Natural killer cell (primary cell): ENCODE results near the gene CAMK2B. TPM values are rescaled to one million over a fixed set of nuclear protein-coding genes. Genes with fewer than 3 reads are reported as not detected.
A peak's percentile ranks its signal among the peaks of the same experiment; 100 is the strongest.

ENCODE experiments used
- ATAC-seq, 3 donors: fragments of 150-1000 bp in 2 of 3; fragments of 200-7000 bp in 1 of 3; cut with Tn5 transposase; 1 replicate in 1 of 3; 2 replicates in 2 of 3; pipeline ENCODE4 v1.10.0; 2021; ENCODE audit warnings: mild to moderate bottlenecking in 2 of 3, moderate library complexity in 2 of 3
- DNase-seq, 2 donors: peaks; one replicate each; pipeline versions ENCODE4 v3.0.0 to v3.0.0-alpha.2; 2013 to 2021; ENCODE audit warnings: mixed read lengths in 1 of 2
- H3K27ac ChIP-seq: one replicate; pipeline ENCODE4 v1.5.1; 2013; ENCODE audit warnings: mild to moderate bottlenecking, low read length
- H3K27me3 ChIP-seq: one replicate; pipeline ENCODE4 v1.6.1; 2013; ENCODE audit warnings: low read length; ENCODE audit not compliant: control insufficient read depth, insufficient read depth
- H3K36me3 ChIP-seq: one replicate; pipeline ENCODE4 v1.6.1; 2013; ENCODE audit warnings: low read length; ENCODE audit not compliant: control insufficient read depth, insufficient read depth
- H3K4me1 ChIP-seq: one replicate; pipeline ENCODE4 v1.6.1; 2013; ENCODE audit warnings: low read length; ENCODE audit not compliant: control insufficient read depth, insufficient read depth
- H3K4me3 ChIP-seq: one replicate; pipeline ENCODE4 v1.5.1; 2013; ENCODE audit warnings: low read length
- H3K9me3 ChIP-seq: one replicate; pipeline ENCODE4 v1.6.1; 2013; ENCODE audit warnings: low read length; ENCODE audit not compliant: control insufficient read depth, insufficient read depth
- H3K27ac Mint-ChIP-seq, 2 donors: one replicate each; pipeline ENCODE4 v1.8.0; 2022; ENCODE audit warnings: mild to moderate bottlenecking in 2 of 2, mixed read lengths in 2 of 2, moderate library complexity in 1 of 2
- H3K27me3 Mint-ChIP-seq, 2 donors: one replicate each; pipeline ENCODE4 v1.8.0; 2022; ENCODE audit warnings: low read depth in 2 of 2, mixed read lengths in 2 of 2
- H3K36me3 Mint-ChIP-seq: one replicate; pipeline ENCODE4 v1.8.0; 2022; ENCODE audit warnings: mixed read lengths
- H3K4me1 Mint-ChIP-seq, 2 donors: one replicate each; pipeline ENCODE4 v1.8.0; 2022; ENCODE audit warnings: mixed read lengths in 2 of 2
- H3K4me3 Mint-ChIP-seq: one replicate; pipeline ENCODE4 v1.8.0; 2022; ENCODE audit warnings: mild to moderate bottlenecking, moderate library complexity, mixed read lengths
- H3K9me3 Mint-ChIP-seq, 2 donors: one replicate each; pipeline ENCODE4 v1.8.0; 2022; ENCODE audit warnings: mixed read lengths in 2 of 2
- WGBS: methylation state at CpG from one replicate; pipeline ENCODE4 v1.1.7; 2013; ENCODE audit warnings: missing lambda C conversion rate; ENCODE audit not compliant: insufficient coverage; 5-methylcytosine and 5-hydroxymethylcytosine counted together
- intact Hi-C: fragments of 100-400 bp; cut with micrococcal nuclease; formaldehyde crosslinking; loops from one replicate; pipeline ENCODE4 v1.14.2; 2022
- total RNA-seq, 4 donors: library from RNA; stranded (reverse); fragments of 120-200 nt in 1 of 4; gene quantifications; one replicate each; pipeline versions ENCODE4 v1.2.3 to v1.2.4, GENCODE V29; 2013 to 2022
- TF ChIP-seq, protein P1 (sequence below): fragments of 200-600 bp; IDR thresholded peaks from one replicate; pipeline ENCODE4 v1.8.0; 2022; ENCODE audit warnings: antibody characterized with exemption

CAMK2B gene
- total RNA-seq, 3 donors from 2014 or later (not counting 1 experiment from before 2014, with no cell fraction given): 0.70 TPM; not detected in 2

DNA sequence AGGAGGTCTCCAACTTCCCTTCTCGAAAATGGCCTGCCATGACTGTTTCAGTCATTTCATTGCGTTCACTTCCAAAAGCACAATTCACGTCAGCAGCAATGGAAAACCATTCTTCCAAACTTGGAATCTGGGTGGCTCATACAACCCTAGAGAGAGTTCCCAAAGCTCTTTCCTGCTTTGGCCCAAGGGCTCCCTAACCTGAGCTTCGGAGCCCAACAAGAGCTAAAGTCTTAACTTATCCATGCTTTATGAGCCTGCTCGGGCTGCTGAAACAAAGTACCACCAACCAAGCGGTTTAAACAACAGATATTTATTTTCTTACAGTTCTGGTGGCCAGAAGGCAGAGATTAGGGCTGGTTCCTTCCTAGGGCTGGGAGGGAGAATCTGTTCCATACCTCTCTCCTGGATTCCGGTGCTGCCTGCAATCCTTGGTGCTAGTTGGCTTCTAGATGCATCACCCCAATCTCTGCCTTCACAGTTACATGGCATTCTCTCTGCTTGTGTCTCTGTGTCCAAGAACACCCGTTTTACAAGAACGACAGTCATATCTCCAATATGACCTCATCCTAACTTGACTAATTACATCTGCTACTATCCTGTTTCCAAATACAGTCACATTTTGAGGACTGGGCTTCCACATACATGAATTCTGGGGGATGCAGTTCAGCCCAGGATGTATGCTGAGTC, 33.5 kb downstream of the CAMK2B start:
- no peaks in the 10 kb centered on the region for H3K36me3 ChIP-seq
- H3K36me3 Mint-ChIP-seq: no peaks in the 10 kb centered on the region
- H3K27me3 Mint-ChIP-seq: peaks cover 27 to 30% of the 10 kb centered on the region in 2 donors
- H3K27ac ChIP-seq: no peak overlapping the region
- intact Hi-C loops: no loop called here
- H3K9me3 Mint-ChIP-seq: no peaks in the 10 kb centered on the region
- DNase-seq (no peak), ATAC-seq (no peak)
- H3K4me3 ChIP-seq: no peak overlapping the region
- 78% methylated on average over 8 of the region's 9 CpGs for WGBS
- no peak overlapping the region for H3K4me3 Mint-ChIP-seq
- H3K27ac Mint-ChIP-seq: no peak overlapping the region
- H3K4me1 Mint-ChIP-seq: no peaks in the 10 kb centered on the region
- no peaks in the 10 kb centered on the region for H3K9me3 ChIP-seq
- H3K27me3 ChIP-seq: peaks cover 2% of the 10 kb centered on the region
- H3K4me1 ChIP-seq: no peaks in the 10 kb centered on the region
- TF ChIP-seq, protein P1, sequence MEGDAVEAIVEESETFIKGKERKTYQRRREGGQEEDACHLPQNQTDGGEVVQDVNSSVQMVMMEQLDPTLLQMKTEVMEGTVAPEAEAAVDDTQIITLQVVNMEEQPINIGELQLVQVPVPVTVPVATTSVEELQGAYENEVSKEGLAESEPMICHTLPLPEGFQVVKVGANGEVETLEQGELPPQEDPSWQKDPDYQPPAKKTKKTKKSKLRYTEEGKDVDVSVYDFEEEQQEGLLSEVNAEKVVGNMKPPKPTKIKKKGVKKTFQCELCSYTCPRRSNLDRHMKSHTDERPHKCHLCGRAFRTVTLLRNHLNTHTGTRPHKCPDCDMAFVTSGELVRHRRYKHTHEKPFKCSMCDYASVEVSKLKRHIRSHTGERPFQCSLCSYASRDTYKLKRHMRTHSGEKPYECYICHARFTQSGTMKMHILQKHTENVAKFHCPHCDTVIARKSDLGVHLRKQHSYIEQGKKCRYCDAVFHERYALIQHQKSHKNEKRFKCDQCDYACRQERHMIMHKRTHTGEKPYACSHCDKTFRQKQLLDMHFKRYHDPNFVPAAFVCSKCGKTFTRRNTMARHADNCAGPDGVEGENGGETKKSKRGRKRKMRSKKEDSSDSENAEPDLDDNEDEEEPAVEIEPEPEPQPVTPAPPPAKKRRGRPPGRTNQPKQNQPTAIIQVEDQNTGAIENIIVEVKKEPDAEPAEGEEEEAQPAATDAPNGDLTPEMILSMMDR: no peak

DNA sequence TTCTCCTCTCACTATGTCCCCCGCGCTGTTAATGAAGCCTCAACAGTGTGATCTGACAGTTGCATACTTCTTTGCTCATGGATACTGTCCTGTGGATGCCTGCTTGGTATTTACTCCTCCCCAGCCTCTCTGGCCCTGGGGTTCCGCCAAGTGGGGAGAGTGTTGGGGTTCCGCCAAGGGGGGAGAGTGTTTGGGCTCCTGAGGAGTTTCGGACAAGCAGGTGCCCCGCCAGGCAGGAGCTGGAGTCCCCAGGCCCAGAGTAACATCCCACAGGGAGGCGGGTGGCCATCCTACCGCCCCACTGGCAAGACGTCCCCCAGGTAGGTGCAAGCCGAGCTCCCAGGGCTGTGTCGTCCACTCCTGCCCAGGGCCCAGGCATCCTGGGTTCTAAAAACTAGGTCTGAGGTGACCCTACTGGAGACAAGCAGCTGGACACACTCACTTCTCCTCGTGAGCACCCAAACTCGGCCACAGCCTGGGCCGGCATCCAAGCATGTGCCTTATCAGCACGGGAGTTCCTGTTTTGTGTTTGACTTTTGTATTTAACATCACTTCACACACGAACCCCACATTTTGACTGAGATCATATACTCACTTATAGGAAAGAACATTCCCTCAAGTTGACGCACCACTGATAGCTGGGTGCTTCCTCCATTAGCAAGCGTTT, 34.2 kb downstream of the CAMK2B start:
- Mint-ChIP-seq H3K4me1 (no peaks in the 10 kb centered on the region), H3K4me3 (no peak overlapping the region), H3K36me3 (no peaks in the 10 kb centered on the region), H3K9me3 (no peaks in the 10 kb centered on the region), H3K27ac (no peak overlapping the region), H3K27me3 (peaks cover 23% of the 10 kb centered on the region in 2 donors)
- no peaks in the 10 kb centered on the region for H3K9me3 ChIP-seq
- no peaks in the 10 kb centered on the region for H3K36me3 ChIP-seq
- intact Hi-C loops: no loop called here
- DNase-seq (peak in 1 of 2 donors; percentile 12), ATAC-seq (no peak)
- H3K4me3 ChIP-seq: no peak overlapping the region
- H3K27me3 ChIP-seq: peaks cover 2% of the 10 kb centered on the region
- 55% methylated on average over 18 of the region's 18 CpGs for WGBS
- H3K4me1 ChIP-seq: no peaks in the 10 kb centered on the region
- no peak overlapping the region for H3K27ac ChIP-seq
- TF ChIP-seq, protein P1: no peak

DNA sequence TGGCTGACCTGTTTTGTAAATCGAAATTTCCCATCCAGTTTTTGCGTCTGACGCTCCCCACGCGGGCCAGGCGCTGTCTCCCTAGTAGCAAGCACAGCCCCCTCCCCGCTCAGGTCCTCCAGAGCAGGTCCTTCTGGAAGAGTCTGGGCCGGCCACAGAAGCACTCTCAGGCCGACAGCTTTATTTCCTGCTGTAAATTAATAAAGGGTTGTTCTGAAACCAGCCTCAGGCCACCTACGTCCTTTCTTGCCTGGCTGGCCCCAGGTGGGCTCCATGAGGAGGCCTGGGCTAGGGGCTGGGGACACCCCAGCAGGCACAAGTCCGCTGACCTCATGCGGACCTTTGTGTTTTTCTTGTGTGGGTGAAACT, 35.2 kb downstream of the CAMK2B start:
- Histone ChIP-seq H3K27ac (no peak overlapping the region), H3K27me3 (peaks cover 2% of the 10 kb centered on the region), H3K4me1 (no peaks in the 10 kb centered on the region), H3K36me3 (no peaks in the 10 kb centered on the region), H3K4me3 (no peak overlapping the region), H3K9me3 (no peaks in the 10 kb centered on the region)
- 67% methylated on average over 12 of the region's 12 CpGs for WGBS
- TF ChIP-seq, protein P1: no peak
- peaks cover 16 to 18% of the 10 kb centered on the region in 2 donors for H3K27me3 Mint-ChIP-seq
- no peak overlapping the region for H3K27ac Mint-ChIP-seq
- DNase-seq: no peak
- no peaks in the 10 kb centered on the region for H3K36me3 Mint-ChIP-seq
- intact Hi-C loops: no loop called here
- H3K9me3 Mint-ChIP-seq: no peaks in the 10 kb centered on the region
- H3K4me1 Mint-ChIP-seq: no peaks in the 10 kb centered on the region
- no peak overlapping the region for H3K4me3 Mint-ChIP-seq
- ATAC-seq: no peak
